Measurements from ENCODE around the gene TSSK1B.
"Not testable (repeated sequence)": the region's sequence is repeated elsewhere in the genome, so short reads cannot be mapped to it uniquely, and the experiment has no call there.

The TSSK1B gene

GRCh38 chr5:113434889-113435288 is at the start of gene TSSK1B:
Gene TSSK1B, minus strand, starts transcription at chr5:113434989. Its CDS starts 150 bp downstream, at chr5:113434839.
- no peak for DNase-seq

- no peak for DNase-seq
Observed at GRCh38 chr5:113480243-113480642, 45.5 kb upstream of the TSSK1B start.

DNA sequence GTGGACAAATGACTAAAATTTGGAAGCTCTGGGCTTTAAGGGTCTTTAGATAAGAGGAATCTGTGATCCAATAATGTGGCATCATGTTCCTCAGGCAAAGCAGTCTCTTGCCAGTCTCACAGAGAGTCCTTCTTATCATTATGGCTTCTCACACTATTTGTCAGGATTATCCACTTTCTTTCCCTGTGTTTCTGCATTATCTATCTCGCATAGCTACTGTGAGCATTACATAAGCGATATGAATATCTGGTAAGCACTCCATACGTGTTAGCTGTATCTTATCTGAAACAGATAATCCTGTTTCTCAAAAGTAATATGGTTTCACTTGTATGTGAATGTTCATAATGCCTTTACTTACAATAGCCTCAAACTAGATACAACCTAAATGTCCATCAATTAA is 43.9 kb upstream of the TSSK1B start:
- DNase-seq: no peak

DNA sequence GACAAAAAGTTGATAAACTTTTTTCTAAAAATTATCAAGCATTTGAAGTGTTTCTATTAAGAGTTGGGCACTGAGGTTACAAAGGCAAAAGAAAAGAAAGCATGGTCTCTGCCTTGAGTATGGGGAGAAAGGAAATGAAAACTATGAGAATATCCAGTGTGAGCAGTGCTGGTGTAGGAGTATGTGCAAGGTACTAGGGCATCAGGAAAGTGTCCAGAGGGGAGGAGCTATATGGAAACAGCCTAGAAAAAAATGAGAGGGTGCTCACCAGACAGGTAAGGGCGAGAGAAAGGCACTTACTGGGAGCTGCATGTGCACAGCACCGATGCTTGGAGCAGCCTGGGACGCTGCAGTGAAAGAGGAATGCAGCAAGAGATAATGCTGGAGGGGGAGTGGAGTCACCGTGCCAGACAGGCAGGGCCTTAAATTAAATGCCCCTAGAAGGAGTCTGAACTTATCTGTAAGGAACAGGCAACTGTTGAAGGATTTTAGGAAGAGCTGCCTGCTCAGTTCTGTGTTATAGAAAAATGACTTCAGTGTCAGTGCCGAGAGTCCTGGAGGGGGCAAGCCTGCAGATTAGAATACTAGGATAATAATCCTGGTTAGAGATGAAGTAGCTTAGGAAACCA is 39.4 kb upstream of the TSSK1B start:
- DNase-seq: no peak

DNA sequence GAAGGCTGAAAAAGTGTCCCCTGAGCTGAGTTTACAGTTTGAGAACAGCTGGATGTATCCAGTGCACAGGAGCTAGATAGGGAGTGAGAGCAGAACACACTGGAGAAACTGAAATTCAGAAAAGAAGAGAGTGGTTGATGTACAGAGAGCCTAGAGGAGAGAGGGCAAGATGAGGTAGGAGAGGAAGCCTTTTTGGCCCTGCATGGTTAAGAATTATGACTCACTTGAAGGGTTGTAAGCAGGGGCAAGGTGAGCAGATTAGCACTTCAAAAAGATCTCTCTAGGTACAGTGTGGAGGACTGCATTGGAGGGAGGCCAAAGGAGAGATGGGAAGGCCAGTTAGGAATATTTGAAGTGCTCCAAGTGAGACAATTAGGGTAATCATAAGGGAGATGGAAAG is 28.2 kb upstream of the TSSK1B start:
- DNase-seq: no peak

DNA sequence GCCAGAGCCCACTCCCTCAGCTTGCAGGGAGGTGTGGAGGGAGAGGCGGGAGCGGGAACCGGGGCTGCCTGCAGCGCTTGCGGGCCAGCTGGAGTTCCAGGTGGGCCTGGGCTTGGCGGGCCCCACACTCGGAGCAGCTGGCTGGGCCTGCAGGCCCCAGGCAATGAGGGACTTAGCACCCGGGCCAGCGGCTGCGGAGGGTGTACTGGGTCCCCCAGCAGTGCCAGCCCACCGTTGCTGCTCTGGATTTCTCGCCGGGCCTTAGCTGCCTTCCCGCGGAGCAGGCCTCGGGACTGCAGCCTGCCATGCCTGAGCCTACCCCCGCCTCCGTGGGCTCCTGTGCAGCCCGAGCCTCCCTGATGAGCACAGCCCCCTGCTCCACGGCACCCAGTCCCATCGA is 22.3 kb upstream of the TSSK1B start:
- DNase-seq: not testable (repeated sequence)

DNA sequence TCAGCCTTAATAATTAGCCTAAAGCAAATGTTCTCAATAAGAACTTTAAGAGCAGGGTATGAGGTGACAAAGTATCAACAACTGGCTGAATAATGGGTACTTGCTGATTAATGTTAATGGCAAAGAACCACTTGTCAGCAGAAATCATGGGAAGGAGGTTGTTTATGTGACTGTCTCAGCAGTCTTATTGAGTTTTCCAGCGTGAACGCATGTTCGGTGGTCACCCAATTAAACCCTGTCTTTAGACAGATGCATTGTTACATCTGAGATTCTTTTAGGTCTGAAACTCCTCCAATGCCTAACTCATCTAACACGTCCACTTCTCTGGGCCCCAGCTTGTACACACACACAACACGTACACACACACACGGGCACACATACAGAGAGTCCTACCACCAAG is 18.2 kb upstream of the TSSK1B start:
- no peak for DNase-seq

DNA sequence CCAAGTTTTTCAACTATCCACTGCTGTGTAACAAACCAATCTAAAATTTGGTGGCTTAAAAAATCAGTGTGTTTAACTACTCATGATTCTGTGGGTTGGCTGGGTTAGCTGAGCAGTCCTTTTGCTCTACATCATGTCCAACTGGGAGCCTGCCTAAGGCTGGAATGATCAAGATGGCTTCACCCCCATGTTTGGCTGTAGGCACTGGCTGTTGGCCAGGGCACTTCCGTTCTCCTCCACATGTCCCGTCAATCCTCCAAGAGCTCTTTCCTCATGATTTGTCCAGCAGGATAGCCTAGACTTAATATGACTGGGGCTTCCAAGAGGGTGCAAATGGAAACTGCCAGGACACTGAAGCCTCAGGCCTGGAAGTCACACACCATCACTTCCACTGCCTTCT is 17.0 kb upstream of the TSSK1B start:
- no peak for DNase-seq

DNA sequence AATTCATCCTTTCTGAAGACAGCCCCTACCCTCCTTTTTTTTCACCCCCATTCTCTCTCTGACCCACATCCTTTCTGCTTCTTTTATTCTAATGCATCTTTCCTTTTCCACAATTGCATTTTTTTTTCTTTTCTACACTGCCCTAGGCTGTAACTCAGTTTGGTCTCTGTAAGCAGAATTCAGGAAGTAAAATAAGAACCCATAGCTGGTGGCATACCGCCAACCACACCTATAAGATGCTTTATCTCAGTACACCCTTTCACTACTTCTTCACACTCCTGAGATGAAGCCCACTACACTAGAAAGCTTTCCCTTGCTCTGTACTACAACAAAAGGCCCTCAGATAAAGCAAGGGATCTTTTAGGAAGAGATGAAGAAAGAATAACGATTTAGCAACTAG is 16.1 kb upstream of the TSSK1B start:
- DNase-seq: no peak

DNA sequence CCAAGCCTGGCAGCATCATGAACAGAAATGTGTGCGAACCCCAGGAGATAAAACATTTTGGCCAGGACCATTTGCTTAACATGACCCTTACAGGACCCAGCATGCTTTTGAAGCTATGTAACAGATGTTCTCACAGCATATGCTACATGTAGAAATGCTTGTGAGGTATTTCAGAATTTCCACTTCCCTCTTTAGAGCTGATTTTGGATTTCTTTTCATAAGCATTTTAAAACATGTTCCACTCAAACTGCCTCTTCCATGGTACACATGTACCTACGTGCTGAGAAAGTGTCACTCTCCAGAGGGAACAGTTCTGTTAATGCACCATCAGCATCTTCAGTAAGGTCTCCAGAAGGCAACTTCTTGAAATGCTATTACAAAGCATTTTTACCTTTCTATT is 15.7 kb upstream of the TSSK1B start:
- no peak for DNase-seq

- DNase-seq: no peak
Observed at GRCh38 chr5:113448252-113448651, 13.5 kb upstream of the TSSK1B start.

- DNase-seq: no peak
Observed at GRCh38 chr5:113447498-113448050, 12.8 kb upstream of the TSSK1B start.

DNA sequence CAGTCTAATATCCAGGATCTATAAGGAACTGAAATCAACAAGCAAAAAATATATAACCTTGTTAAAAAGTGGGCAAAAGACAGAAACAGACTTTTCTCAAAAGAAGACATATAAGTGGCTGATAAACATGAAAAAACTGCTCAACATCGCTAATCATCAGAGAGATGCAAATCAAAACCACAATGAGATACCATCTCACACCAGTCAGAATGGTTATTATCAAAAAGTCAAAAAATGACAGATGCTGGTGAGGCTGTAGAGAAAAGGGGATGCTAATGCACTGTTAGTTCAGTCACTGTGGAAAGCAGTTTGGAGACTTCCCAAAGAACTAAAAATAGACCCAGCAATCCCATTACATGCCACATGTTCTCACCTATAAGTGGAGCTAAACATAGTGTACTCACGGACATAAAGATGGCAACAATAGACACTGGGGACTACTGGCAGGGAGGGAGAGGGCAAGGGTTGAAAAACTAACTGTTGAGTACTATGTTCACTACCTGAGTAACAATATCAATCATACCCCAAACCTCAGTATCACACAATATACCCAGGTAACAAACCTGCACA is 11.7 kb upstream of the TSSK1B start:
- DNase-seq: no peak

- no peak for DNase-seq
Observed at GRCh38 chr5:113437111-113437510, 2.3 kb upstream of the TSSK1B start.

DNA sequence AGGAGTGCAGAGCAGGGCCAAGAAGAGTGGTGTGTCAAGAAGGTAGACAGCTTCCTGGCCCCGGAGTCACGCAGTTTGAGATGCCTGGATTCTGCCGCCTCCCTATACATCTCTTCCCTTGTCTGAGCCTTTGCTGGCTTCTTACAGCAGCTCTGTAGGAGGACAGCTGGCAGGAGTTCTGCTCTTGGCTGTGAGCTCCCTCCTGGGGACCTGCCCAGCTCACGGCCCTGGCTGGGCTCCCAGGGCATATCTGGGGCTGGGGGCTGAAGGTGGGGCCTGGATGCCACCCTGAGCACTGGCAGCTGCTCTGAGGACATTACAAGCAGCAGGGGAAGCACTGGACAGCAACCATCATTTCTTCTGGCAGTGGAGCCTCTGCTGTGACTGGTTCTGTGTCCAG is 786 bp upstream of the TSSK1B start:
- DNase-seq: no peak

GRCh38 chr5:113433862-113434612 is 752 bp downstream of the TSSK1B start:
- DNase-seq: no peak

- no peak for DNase-seq
Observed at GRCh38 chr5:113433071-113433470, 1.7 kb downstream of the TSSK1B start.

GRCh38 chr5:113427871-113428574 is 6.8 kb downstream of the TSSK1B start:
- no peak for DNase-seq

DNA sequence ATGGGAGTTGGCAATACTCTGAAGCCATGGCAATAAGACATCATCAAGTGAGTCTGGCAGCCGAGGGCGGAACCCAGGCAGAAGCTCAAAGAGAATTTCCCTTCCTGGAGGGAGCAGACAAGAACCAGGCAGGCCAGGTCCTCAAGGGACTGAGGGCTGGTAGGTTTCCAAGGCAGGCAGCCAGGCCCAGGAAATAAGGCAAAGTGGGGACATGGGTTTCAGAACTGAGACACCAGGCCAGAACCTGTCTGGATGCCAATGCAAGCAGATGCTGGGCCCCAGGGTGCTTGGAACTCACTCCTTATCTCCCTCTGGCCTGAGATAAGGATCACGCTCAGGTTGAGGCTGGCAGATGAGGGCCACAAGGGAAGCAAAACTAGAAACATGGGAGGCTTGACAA is 8.9 kb downstream of the TSSK1B start:
- DNase-seq: no peak

DNA sequence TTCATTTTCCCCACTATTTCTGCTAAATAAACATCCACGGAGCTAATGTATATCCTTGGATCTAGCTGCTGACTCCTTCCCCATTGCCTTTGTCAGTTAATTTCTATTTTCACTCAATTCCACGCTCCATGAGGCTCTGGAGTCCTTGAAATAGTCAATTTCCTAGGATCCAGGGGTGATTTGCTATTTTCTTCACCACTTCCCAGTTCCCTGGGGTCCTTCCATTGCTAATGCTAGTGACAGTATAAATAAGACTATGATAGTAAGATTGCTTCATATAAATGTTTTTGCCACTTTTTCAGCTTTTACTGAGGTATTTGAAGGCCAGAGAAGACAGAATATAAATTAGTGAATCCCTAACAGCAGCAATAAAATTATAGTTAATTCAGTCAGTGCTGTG is 13.1 kb downstream of the TSSK1B start:
- no peak for DNase-seq

- no peak for DNase-seq
Observed at GRCh38 chr5:113405530-113405929, 29.3 kb downstream of the TSSK1B start.

DNA sequence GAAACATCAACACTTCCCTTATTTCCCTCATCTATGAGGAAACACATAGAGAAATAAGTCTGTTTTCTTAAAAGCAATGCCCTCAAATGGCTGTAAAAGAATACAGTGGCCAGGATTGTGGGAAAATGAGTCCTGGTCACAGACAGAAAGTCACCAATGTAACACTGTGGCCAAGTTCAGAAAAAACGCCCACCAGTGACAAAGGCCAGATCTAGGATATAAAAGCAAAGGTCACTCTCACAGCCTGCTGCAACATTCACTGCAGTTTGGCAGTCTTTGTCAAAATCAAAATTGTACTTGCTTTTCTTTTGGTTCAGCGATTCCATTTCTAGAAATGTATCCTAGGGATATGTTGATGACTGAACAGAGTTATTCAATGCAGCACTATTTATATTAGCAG is 30.5 kb downstream of the TSSK1B start:
- DNase-seq: no peak

GRCh38 chr5:113397986-113398385 is 36.8 kb downstream of the TSSK1B start:
- not testable (repeated sequence) for DNase-seq
